ENCODE data around the gene GAD2.

The GAD2 gene

GRCh38 chr10:26221541-26221940, 5.0 kb downstream of the GAD2 start:
- no peak for DNase-seq (ENCODE audit: low read depth in 2 of 2, low spot score in 1 of 2)

- DNase-seq (ENCODE audit: low read depth in 2 of 2, low spot score in 1 of 2): no peak
Observed at GRCh38 chr10:26222563-26222962, 6.0 kb downstream of the GAD2 start.

- no peak for DNase-seq (ENCODE audit: low read depth in 2 of 2, low spot score in 1 of 2)
Observed at GRCh38 chr10:26225322-26225721, 8.7 kb downstream of the GAD2 start.

- no peak for DNase-seq (ENCODE audit: low read depth in 2 of 2, low spot score in 1 of 2)
Observed at GRCh38 chr10:26227786-26228185, 11.2 kb downstream of the GAD2 start.

- no peak for DNase-seq (ENCODE audit: low read depth in 2 of 2, low spot score in 1 of 2)
Observed at GRCh38 chr10:26232174-26232573, 15.6 kb downstream of the GAD2 start.

- no peak for DNase-seq (ENCODE audit: low read depth in 2 of 2, low spot score in 1 of 2)
Observed at GRCh38 chr10:26235761-26236160, 19.2 kb downstream of the GAD2 start.

GRCh38 chr10:26238378-26238777, 21.8 kb downstream of the GAD2 start:
- DNase-seq (ENCODE audit: low read depth in 2 of 2, low spot score in 1 of 2): no peak

GRCh38 chr10:26242706-26243350, 26.3 kb downstream of the GAD2 start:
- no peak for DNase-seq (ENCODE audit: low read depth in 2 of 2, low spot score in 1 of 2)

GRCh38 chr10:26243351-26243720, 26.8 kb downstream of the GAD2 start:
- no peak for DNase-seq (ENCODE audit: low read depth in 2 of 2, low spot score in 1 of 2)

- DNase-seq (ENCODE audit: low read depth in 2 of 2, low spot score in 1 of 2): no peak
Observed at GRCh38 chr10:26249681-26250080, 33.1 kb downstream of the GAD2 start.

GRCh38 chr10:26251925-26252324, 35.4 kb downstream of the GAD2 start:
- no peak for DNase-seq (ENCODE audit: low read depth in 2 of 2, low spot score in 1 of 2)

- no peak for DNase-seq (ENCODE audit: low read depth in 2 of 2, low spot score in 1 of 2)
Observed at GRCh38 chr10:26254616-26255015, 38.0 kb downstream of the GAD2 start.

GRCh38 chr10:26259341-26259740, 42.8 kb downstream of the GAD2 start:
- no peak for DNase-seq (ENCODE audit: low read depth in 2 of 2, low spot score in 1 of 2)

GRCh38 chr10:26269754-26270153, 53.2 kb downstream of the GAD2 start:
- no peak for DNase-seq (ENCODE audit: low read depth in 2 of 2, low spot score in 1 of 2)

- no peak for DNase-seq (ENCODE audit: low read depth in 2 of 2, low spot score in 1 of 2)
Observed at GRCh38 chr10:26274391-26274790, 57.8 kb downstream of the GAD2 start.

GRCh38 chr10:26278295-26278694, 61.7 kb downstream of the GAD2 start:
- DNase-seq (ENCODE audit: low read depth in 2 of 2, low spot score in 1 of 2): no peak

- DNase-seq (ENCODE audit: low read depth in 2 of 2, low spot score in 1 of 2): no peak
Observed at GRCh38 chr10:26290236-26290635, 73.7 kb downstream of the GAD2 start.

- no peak for DNase-seq (ENCODE audit: low read depth in 2 of 2, low spot score in 1 of 2)
Observed at GRCh38 chr10:26291721-26292480, 75.3 kb downstream of the GAD2 start.

- DNase-seq (ENCODE audit: low read depth in 2 of 2, low spot score in 1 of 2): no peak
Observed at GRCh38 chr10:26296360-26296759, 79.8 kb downstream of the GAD2 start.

- no peak for DNase-seq (ENCODE audit: low read depth in 2 of 2, low spot score in 1 of 2)
Observed at GRCh38 chr10:26300001-26300400, 83.4 kb downstream of the GAD2 start.

- no peak for DNase-seq (ENCODE audit: low read depth in 2 of 2, low spot score in 1 of 2)
Observed at GRCh38 chr10:26303366-26303765, 86.8 kb downstream of the GAD2 start.

GRCh38 chr10:26310361-26310760, 93.8 kb downstream of the GAD2 start:
- DNase-seq (ENCODE audit: low read depth in 2 of 2, low spot score in 1 of 2): no peak

GRCh38 chr10:26311383-26311940, 94.9 kb downstream of the GAD2 start:
- no peak for DNase-seq (ENCODE audit: low read depth in 2 of 2, low spot score in 1 of 2)

Data from stimulated activated CD8-positive, alpha-beta memory T cell treated with anti-CD3 and anti-CD28 coated beads, Interleukin-4, amount 100 ng/mL, for 4 hours (primary cell).